Left ventricle myocardium inferior (tissue), 1 donor: ENCODE results near the gene TMEM217. TPM values are rescaled to one million over a fixed set of nuclear protein-coding genes. Genes with fewer than 3 reads are reported as not detected.
A peak's percentile ranks its signal among the peaks of the same experiment; 100 is the strongest.

Experiments
- DNase-seq: peaks from one replicate; pipeline ENCODE4 v3.0.0-alpha.2; 2020
- H3K27ac ChIP-seq: fragments of 200-600 bp; replicated peaks from 2 replicates; pipeline ENCODE4 v1.8.0; 2021
- H3K27me3 ChIP-seq: fragments of 200-600 bp; 2 replicates; pipeline ENCODE4 v1.8.0; 2021; ENCODE audit warnings: low read depth
- H3K36me3 ChIP-seq: fragments of 200-600 bp; 2 replicates; pipeline ENCODE4 v1.8.0; 2021
- H3K4me1 ChIP-seq: fragments of 200-600 bp; 2 replicates; pipeline ENCODE4 v1.8.0; 2021
- H3K4me3 ChIP-seq: fragments of 200-600 bp; 2 replicates; pipeline ENCODE4 v1.8.0; 2021; ENCODE audit warnings: mild to moderate bottlenecking, moderate library complexity
- H3K9me3 ChIP-seq: fragments of 200-600 bp; replicated peaks from 2 replicates; pipeline ENCODE4 v1.8.0; 2021
- CTCF ChIP-seq: fragments of 200-600 bp; IDR thresholded peaks from 2 replicates; pipeline ENCODE4 v1.8.0; 2021; ENCODE audit warnings: antibody characterized with exemption, mild to moderate bottlenecking, borderline replicate concordance
- intact Hi-C: fragments of 100-400 bp; cut with micrococcal nuclease; formaldehyde crosslinking; loops from one replicate; pipeline ENCODE4 v1.11.0; 2022
- total RNA-seq: library from RNA; stranded (reverse); fragmentation: NEBNext Ultra II Directional; extraction: Animal tissue kit (Norgen Biotek cat#: 25700); gene quantifications from one replicate; pipeline ENCODE4 v1.2.1, GENCODE V29; 2021
- donor health status: DM: no; HTN: yes; CAD: no; lungs with severe emphysema.

TMEM217 gene
- total RNA-seq, 1 donor from 2014 or later, result 0.80 TPM

GRCh38 chr6:37173493-37174195 lies 84.3 kb downstream of the TMEM217 start:
- Histone ChIP-seq H3K27ac (peak overlapping the region; percentile 96), H3K9me3 (no peaks in the 10 kb centered on the region), H3K4me3 (peak overlapping the region; percentile 98), H3K27me3 (no peaks in the 10 kb centered on the region), H3K36me3 (peaks cover 36% of the 10 kb centered on the region), H3K4me1 (peaks cover 52% of the 10 kb centered on the region)
- no peak for TF ChIP-seq CTCF
- no peak for DNase-seq
- intact Hi-C loops, result loop anchor here (2.0 kb wide), 1 partner anchor 123 kb away; no protein-coding TSS in a partner anchor

GRCh38 chr6:37172912-37173492 lies 84.9 kb downstream of the TMEM217 start:
- peak overlapping the region; percentile 98 for H3K4me3 ChIP-seq
- H3K27me3 ChIP-seq, result no peaks in the 10 kb centered on the region
- TF ChIP-seq CTCF, result no peak
- peaks cover 58% of the 10 kb centered on the region for H3K4me1 ChIP-seq
- H3K27ac ChIP-seq, result peak overlapping the region; percentile 96
- no peaks in the 10 kb centered on the region for H3K9me3 ChIP-seq
- intact Hi-C loops, result loop anchor here (2.0 kb wide), 1 partner anchor 122 kb away; no protein-coding TSS in a partner anchor
- no peak for DNase-seq
- peaks cover 36% of the 10 kb centered on the region for H3K36me3 ChIP-seq

GRCh38 chr6:37171970-37172812 lies 85.8 kb downstream of the TMEM217 start:
- Histone ChIP-seq H3K36me3 (peaks cover 36% of the 10 kb centered on the region), H3K27ac (peak overlapping the region; percentile 96), H3K27me3 (no peaks in the 10 kb centered on the region), H3K4me3 (peak overlapping the region; percentile 98), H3K9me3 (no peaks in the 10 kb centered on the region), H3K4me1 (peaks cover 58% of the 10 kb centered on the region)
- intact Hi-C loops, result loop anchor here (2.0 kb wide), 1 partner anchor 121 kb away; no protein-coding TSS in a partner anchor
- TF ChIP-seq CTCF, result peak; percentile 94
- peak; percentile 84 for DNase-seq

GRCh38 chr6:37171201-37171969 lies 86.6 kb downstream of the TMEM217 start:
- H3K4me3 ChIP-seq, result peak overlapping the region; percentile 98
- peaks cover 58% of the 10 kb centered on the region for H3K4me1 ChIP-seq
- no peaks in the 10 kb centered on the region for H3K27me3 ChIP-seq
- intact Hi-C loops, result no loop called here
- no peak for TF ChIP-seq CTCF
- DNase-seq, result peak; percentile 55
- H3K27ac ChIP-seq, result peak overlapping the region; percentile 96
- H3K9me3 ChIP-seq, result no peaks in the 10 kb centered on the region
- H3K36me3 ChIP-seq, result peaks cover 36% of the 10 kb centered on the region
